SJCRH30 (cell line): ENCODE measurements around the gene MAD1L1. TPM values are rescaled to one million over a fixed set of nuclear protein-coding genes. Genes with fewer than 3 reads are reported as not detected.

Experiments
- DNase-seq, 2 experiments: peaks; one replicate each; pipeline ENCODE4 v3.0.0-alpha.2; 2015 to 2020
- H3K27ac ChIP-seq: fragments of 250-450 bp; sonication (Bioruptor Pico); 2 replicates; pipeline ENCODE4 v1.5.1; 2020; ENCODE audit warnings: mild to moderate bottlenecking, moderate library complexity
- H3K27me3 ChIP-seq: fragments of 250-450 bp; sonication (Bioruptor Pico); 2 replicates; pipeline ENCODE4 v1.5.1; 2020; ENCODE audit warnings: mild to moderate bottlenecking, moderate library complexity
- H3K36me3 ChIP-seq: fragments of 250-450 bp; sonication (Bioruptor Pico); 2 replicates; pipeline ENCODE4 v1.5.1; 2020; ENCODE audit warnings: mild to moderate bottlenecking, moderate library complexity
- H3K4me1 ChIP-seq: fragments of 250-450 bp; sonication (Bioruptor Pico); 2 replicates; pipeline ENCODE4 v1.5.1; 2020; ENCODE audit warnings: mild to moderate bottlenecking, moderate library complexity
- H3K4me3 ChIP-seq: fragments of 250-450 bp; sonication (Bioruptor Pico); 2 replicates; pipeline ENCODE4 v1.5.1; 2020; ENCODE audit warnings: mild to moderate bottlenecking, moderate library complexity
- H3K9me3 ChIP-seq: fragments of 250-450 bp; sonication (Bioruptor Pico); replicated peaks from 2 replicates; pipeline ENCODE4 v1.5.1; 2020; ENCODE audit warnings: mild to moderate bottlenecking, moderate library complexity
- total RNA-seq: library from RNA; depleted of rRNA; stranded (reverse); fragments of >200 nt; shearing (Covaris generic); gene quantifications from 2 replicates; pipeline ENCODE4 v1.2.3, GENCODE V29; 2014

MAD1L1 gene
- total RNA-seq, 1 experiment from 2014 or later, result 31.5 TPM

- no peak overlapping the region for H3K27ac ChIP-seq
- H3K4me1 ChIP-seq, result no peaks in the 10 kb centered on the region
- DNase-seq, result no peak
- H3K4me3 ChIP-seq, result no peak overlapping the region
- H3K27me3 ChIP-seq, result no peaks in the 10 kb centered on the region
- H3K36me3 ChIP-seq, result no peaks in the 10 kb centered on the region
- no peaks in the 10 kb centered on the region for H3K9me3 ChIP-seq
Measured at GRCh38 chr7:1909476-1909875, 323.3 kb downstream of the MAD1L1 start.

DNA sequence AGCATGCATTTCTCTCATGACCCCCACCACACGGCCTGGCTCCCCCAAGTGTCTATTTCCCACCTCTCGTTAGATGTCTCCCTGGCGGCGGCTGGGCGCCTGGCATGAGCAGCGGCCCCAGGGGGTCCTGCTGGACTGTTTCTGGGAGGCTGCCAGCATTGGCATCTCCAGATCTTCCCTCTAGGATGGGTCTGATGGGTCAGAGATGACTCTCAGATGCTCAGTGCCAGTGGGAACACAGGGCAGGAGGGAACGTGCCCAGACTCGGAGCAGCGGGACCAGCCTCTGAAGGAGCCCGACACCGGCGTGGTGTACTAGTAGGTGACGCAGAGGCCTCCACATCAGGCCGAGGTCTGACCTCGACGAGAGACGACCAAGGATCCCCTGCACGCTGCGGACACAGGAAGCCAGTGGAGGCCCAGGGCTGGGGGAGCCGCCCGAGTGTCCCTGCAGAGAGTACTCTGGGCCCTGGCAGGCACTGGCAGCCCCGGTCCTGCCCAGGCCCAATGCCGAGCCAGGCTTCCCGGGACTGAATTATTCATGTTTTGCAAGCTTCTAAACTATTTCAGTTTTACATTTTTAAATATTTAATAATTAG, 323.8 kb downstream of the MAD1L1 start:
- no peaks in the 10 kb centered on the region for H3K36me3 ChIP-seq
- H3K27me3 ChIP-seq, result no peaks in the 10 kb centered on the region
- no peak overlapping the region for H3K27ac ChIP-seq
- DNase-seq, result no peak
- H3K4me3 ChIP-seq, result no peak overlapping the region
- no peaks in the 10 kb centered on the region for H3K4me1 ChIP-seq
- H3K9me3 ChIP-seq, result no peaks in the 10 kb centered on the region

DNA sequence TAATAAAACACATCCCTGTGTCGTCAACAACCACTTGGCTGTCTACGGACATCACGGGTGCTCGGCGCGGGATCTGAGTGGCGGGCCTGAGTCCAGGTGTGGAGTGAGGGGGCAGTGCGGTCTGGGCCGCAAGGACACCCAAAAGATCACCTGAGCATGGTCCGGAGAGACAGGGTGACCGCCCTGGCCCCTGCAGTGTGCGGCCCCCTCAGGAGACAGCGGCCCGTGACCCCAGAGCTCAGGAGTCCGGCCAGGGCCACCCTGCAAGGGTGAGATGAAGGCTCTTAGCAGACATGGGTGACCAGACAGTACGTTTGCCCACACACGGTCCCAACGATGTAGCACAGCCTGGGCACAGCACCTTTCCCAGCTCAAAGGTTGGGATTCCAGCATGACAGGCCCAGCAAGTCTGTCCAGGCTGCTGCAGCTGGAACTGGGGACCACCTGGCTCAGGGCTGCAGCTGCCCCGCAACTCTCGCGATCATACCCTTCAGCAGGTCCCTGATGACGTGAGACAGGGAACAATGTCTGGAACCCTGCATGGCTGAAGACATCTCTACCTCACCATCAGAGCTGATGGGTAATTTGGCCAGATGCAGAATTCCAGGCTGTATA, 324.9 kb downstream of the MAD1L1 start:
- Histone ChIP-seq H3K4me1 (no peaks in the 10 kb centered on the region), H3K27me3 (no peaks in the 10 kb centered on the region), H3K4me3 (no peak overlapping the region), H3K36me3 (no peaks in the 10 kb centered on the region), H3K9me3 (no peaks in the 10 kb centered on the region), H3K27ac (no peak overlapping the region)
- no peak for DNase-seq

DNA sequence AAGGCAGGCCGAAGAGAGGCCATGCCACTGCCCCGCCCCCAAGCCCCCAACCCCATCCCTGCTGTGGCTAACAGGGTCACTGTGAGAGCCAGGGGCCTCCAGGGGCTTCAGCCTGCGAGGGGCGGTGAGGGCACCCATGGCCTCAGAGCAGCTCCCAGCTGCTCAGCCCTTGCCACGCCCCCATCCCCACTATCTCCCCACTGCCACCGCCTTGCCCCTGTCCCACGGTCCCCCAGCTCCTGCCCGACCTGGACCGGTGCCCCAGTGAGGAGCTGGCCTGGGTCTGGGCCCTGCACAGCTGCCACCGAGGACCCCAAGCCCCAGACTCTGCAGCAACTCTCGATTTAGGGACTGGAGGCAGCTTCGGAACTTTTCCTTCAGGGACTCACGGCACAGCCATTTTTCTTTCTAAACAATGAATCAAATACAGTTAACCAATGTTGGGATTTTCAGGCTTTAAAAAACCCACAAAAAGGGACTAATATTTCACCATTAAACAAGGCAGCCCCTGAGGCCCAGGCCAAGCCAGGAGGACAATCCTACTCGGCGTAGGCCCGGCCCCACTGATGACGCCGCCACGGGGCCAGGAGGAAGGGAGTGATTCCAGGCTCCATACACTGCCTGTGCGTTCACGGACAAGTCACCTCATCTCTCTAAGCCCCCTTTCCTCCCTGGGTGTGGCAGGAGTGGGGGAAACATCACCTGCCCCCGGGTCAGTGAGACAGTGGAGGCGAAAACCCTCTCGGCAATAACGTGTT, 325.6 kb downstream of the MAD1L1 start:
- no peaks in the 10 kb centered on the region for H3K4me1 ChIP-seq
- DNase-seq, result no peak

GRCh38 chr7:1906087-1906830, 326.5 kb downstream of the MAD1L1 start:
- Histone ChIP-seq H3K36me3 (no peaks in the 10 kb centered on the region), H3K27ac (no peak overlapping the region), H3K9me3 (no peaks in the 10 kb centered on the region), H3K4me1 (no peaks in the 10 kb centered on the region), H3K27me3 (no peaks in the 10 kb centered on the region), H3K4me3 (no peak overlapping the region)
- no peak for DNase-seq

More for the DNA sequence above, 325.6 kb downstream of the MAD1L1 start:
- Histone ChIP-seq H3K36me3 (no peaks in the 10 kb centered on the region), H3K4me3 (no peak overlapping the region), H3K9me3 (no peaks in the 10 kb centered on the region), H3K27ac (no peak overlapping the region), H3K27me3 (no peaks in the 10 kb centered on the region)

GRCh38 chr7:1902231-1902855, 330.4 kb downstream of the MAD1L1 start:
- Histone ChIP-seq H3K4me3 (no peak overlapping the region), H3K9me3 (no peaks in the 10 kb centered on the region), H3K27me3 (no peaks in the 10 kb centered on the region), H3K4me1 (no peaks in the 10 kb centered on the region), H3K27ac (no peak overlapping the region), H3K36me3 (no peaks in the 10 kb centered on the region)
- DNase-seq, result no peak

DNA sequence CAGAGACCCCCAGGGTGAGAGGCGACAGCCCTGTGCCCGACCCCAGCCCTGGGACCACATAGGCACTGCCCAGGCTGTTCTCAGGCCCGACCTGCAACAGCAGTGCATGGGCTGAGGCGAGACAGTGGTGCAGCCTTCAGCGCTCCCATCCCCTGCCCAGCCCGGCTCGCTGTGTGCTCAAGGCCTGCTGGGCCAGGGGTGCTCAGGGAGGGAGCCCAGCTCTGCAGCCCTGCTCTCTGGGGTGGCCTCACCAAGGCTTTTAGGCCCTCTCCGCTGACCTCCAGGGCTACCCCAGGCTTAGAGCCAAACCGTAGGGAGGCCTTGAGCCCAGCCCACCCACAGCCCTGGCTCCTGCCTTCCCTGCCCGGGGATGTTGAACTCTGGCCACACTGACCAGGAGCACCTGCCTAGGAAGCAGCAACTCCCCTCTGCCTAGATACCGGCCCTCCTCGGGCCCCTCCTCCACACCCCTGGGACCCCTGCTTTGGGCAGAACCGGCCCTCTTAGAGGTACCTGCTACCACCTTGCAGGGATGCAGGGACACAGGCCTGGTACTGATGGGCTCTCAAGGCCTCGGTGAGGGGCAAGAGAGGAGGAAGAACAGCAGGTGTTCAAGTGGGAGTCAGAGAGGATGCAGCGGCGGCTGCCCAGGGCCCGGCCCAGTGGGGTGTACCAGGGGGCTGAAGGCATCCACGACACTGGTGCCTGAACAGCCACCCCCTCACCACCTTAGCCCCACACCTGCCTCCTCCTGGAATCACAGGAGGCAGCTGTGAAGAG, 331.1 kb downstream of the MAD1L1 start:
- Histone ChIP-seq H3K27ac (no peak overlapping the region), H3K36me3 (no peaks in the 10 kb centered on the region), H3K4me3 (no peak overlapping the region), H3K4me1 (no peaks in the 10 kb centered on the region), H3K9me3 (no peaks in the 10 kb centered on the region), H3K27me3 (no peaks in the 10 kb centered on the region)
- DNase-seq, result no peak

DNA sequence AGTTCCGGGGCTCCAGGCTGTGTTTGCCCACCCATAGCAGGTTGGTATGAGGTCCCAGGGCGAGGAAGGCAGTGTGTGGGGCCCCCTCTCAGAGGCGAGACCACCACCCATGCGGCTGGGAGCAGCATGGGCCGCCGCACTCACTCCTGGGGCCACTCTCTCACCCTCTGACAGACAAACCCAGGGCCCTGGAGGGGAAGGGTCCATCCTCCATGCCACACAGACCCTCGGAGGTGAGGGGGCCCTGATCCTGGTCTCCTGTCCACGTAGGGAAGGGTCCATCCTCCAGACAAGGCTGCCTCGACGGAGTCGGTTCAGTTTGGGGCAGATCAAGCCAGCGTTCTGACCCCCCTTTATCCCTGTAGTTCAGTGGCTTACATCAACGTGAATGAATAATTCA, 331.9 kb downstream of the MAD1L1 start:
- DNase-seq, result no peak
- Histone ChIP-seq H3K27ac (no peak overlapping the region), H3K27me3 (no peaks in the 10 kb centered on the region), H3K4me1 (no peaks in the 10 kb centered on the region), H3K4me3 (no peak overlapping the region), H3K36me3 (no peaks in the 10 kb centered on the region), H3K9me3 (no peaks in the 10 kb centered on the region)

- H3K27me3 ChIP-seq, result no peaks in the 10 kb centered on the region
- H3K9me3 ChIP-seq, result no peaks in the 10 kb centered on the region
- H3K4me1 ChIP-seq, result no peaks in the 10 kb centered on the region
- no peak for DNase-seq
- H3K4me3 ChIP-seq, result no peak overlapping the region
- H3K36me3 ChIP-seq, result no peaks in the 10 kb centered on the region
- H3K27ac ChIP-seq, result no peak overlapping the region
Measured at GRCh38 chr7:1899951-1900762, 332.6 kb downstream of the MAD1L1 start.

- Histone ChIP-seq H3K27ac (no peak overlapping the region), H3K4me3 (no peak overlapping the region), H3K9me3 (no peaks in the 10 kb centered on the region), H3K36me3 (no peaks in the 10 kb centered on the region), H3K27me3 (no peaks in the 10 kb centered on the region), H3K4me1 (no peaks in the 10 kb centered on the region)
- no peak for DNase-seq
Measured at GRCh38 chr7:1899196-1899595, 333.5 kb downstream of the MAD1L1 start.

GRCh38 chr7:1898628-1899185, 334.0 kb downstream of the MAD1L1 start:
- DNase-seq, result no peak
- H3K4me1 ChIP-seq, result no peaks in the 10 kb centered on the region
- no peak overlapping the region for H3K27ac ChIP-seq
- H3K27me3 ChIP-seq, result no peaks in the 10 kb centered on the region
- no peak overlapping the region for H3K4me3 ChIP-seq
- H3K36me3 ChIP-seq, result no peaks in the 10 kb centered on the region
- no peaks in the 10 kb centered on the region for H3K9me3 ChIP-seq

DNA sequence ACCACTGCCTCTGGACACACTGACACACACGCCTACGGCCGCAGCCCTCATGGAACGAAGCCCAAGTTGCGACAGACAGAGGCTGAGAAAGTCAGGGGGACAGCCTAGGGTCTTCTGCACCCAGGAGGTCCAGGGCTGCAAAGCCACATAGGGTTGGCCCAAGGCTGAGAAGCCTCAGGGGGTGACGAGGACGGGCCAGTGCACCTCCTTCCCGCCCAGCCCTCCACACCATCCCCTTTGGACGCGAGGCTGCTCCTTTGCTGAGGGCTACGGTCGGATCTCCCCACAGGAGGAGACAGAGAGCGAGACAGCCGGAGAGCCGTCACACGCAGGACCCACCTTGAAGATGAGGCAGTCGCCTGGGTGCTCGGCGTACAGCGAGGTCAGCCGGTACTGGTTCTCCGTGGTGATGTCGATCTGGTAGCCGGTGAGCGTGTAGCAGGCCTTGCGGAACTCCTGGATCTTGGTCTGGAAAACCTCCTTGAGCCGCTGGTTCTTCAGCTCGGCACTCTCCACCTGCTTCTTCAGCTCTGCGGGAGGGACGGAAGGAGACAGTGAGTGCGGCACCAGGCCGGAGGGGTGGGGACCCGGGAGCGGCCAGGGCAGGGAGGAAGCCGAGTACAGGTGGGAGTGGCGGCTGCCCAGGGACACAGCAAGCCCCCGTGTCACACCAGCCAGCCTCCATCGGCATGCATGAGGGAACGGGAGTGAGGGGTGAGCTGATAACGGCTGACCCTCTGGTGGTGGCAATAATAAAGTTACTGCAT, 334.7 kb downstream of the MAD1L1 start:
- no peaks in the 10 kb centered on the region for H3K4me1 ChIP-seq

More for the DNA sequence above, 334.7 kb downstream of the MAD1L1 start:
- Histone ChIP-seq H3K4me3 (no peak overlapping the region), H3K27ac (no peak overlapping the region), H3K9me3 (no peaks in the 10 kb centered on the region), H3K27me3 (no peaks in the 10 kb centered on the region), H3K36me3 (no peaks in the 10 kb centered on the region)
- no peak for DNase-seq
